Thyroid gland (tissue), 4 donors: ENCODE measurements around the gene ARHGAP28. TPM values are rescaled to one million over a fixed set of nuclear protein-coding genes. Genes with fewer than 3 reads are reported as not detected.
A peak's percentile ranks its signal among the peaks of the same experiment; 100 is the strongest.

Experiments
- DNase-seq, 2 donors: peaks; one replicate each; pipeline ENCODE4 v3.0.0-alpha.2; 2019
- H3K27ac ChIP-seq, 3 donors: fragments of 200-600 bp; sonication (generic); 1 replicate in 2 of 3; 2 replicates in 1 of 3; pipeline ENCODE4 v1.5.1; 2016 to 2019; ENCODE audit warnings: mild to moderate bottlenecking in 1 of 3, moderate library complexity in 1 of 3
- H3K27me3 ChIP-seq: fragments of 200-600 bp; sonication (generic); one replicate; pipeline ENCODE4 v1.5.1; 2019
- H3K36me3 ChIP-seq, 2 donors: fragments of 200-600 bp; sonication (generic); one replicate each; pipeline ENCODE4 v1.5.1; 2016 to 2019
- H3K4me1 ChIP-seq, 2 donors: fragments of 200-600 bp; sonication (generic); one replicate each; pipeline ENCODE4 v1.5.1; 2017 to 2019
- H3K4me3 ChIP-seq, 3 donors: fragments of 200-600 bp; sonication (generic); replicated peaks in 1 of 3; 1 replicate in 2 of 3; 2 replicates in 1 of 3; pipeline ENCODE4 v1.5.1; 2016; ENCODE audit warnings: mild to moderate bottlenecking in 1 of 3
- H3K9me3 ChIP-seq: fragments of 200-600 bp; sonication (generic); one replicate; pipeline ENCODE4 v1.5.1; 2017
- CTCF ChIP-seq, 6 experiments: fragments of 200-600 bp in 3 of 6; fragments of 450-650 bp in 3 of 6; sonication (generic) in 3 of 6; IDR thresholded peaks; one replicate each; pipeline ENCODE4 v1.5.1; 2016 to 2019; ENCODE audit warnings: antibody characterized with exemption in 6 of 6, mild to moderate bottlenecking in 2 of 6, inconsistent platforms in 1 of 6, moderate library complexity in 1 of 6
- POLR2A ChIP-seq, 2 donors: fragments of 450-650 bp; IDR thresholded peaks; one replicate each; pipeline ENCODE4 v1.6.1; 2017; ENCODE audit warnings: antibody characterized with exemption in 2 of 2, mild to moderate bottlenecking in 2 of 2, moderate library complexity in 1 of 2
- WGBS, 2 donors: methylation state at CpG; one replicate each; pipeline ENCODE4 v1.1.5; 2017; 5-methylcytosine and 5-hydroxymethylcytosine counted together
- intact Hi-C: fragments of 100-400 bp; cut with DNase I; formaldehyde crosslinking; loops from one replicate; pipeline ENCODE4 v1.15.1; 2023
- total RNA-seq, 4 donors: library from RNA; depleted of rRNA; stranded (reverse); fragments of >200 nt; gene quantifications; one replicate each; pipeline ENCODE4 v1.2.3, GENCODE V29; 2016

ARHGAP28 gene
- total RNA-seq, 4 donors from 2014 or later = 2.8 to 26.5 (median 9.1) TPM

- 89 to 98% methylated on average over 6 of the region's 6 CpGs for WGBS, 2 donors
- H3K36me3 ChIP-seq = no peaks in the 10 kb centered on the region
- H3K4me1 ChIP-seq = peaks cover 0 to 4% of the 10 kb centered on the region in 2 donors
- intact Hi-C loops = no loop called here
- no peak overlapping the region for H3K4me3 ChIP-seq
- TF ChIP-seq CTCF (IDR thresholded peaks at IDR 0.05) = no peak
- TF ChIP-seq POLR2A (IDR thresholded peaks at IDR 0.05) = no peak
- DNase-seq = no peak
- H3K9me3 ChIP-seq = no peaks in the 10 kb centered on the region
- no peaks in the 10 kb centered on the region for H3K27me3 ChIP-seq
- H3K27ac ChIP-seq = no peak overlapping the region
Observed at GRCh38 chr18:6873040-6873751, 143.7 kb downstream of the ARHGAP28 start.

GRCh38 chr18:6874315-6874714, 144.8 kb downstream of the ARHGAP28 start:
- no peak for DNase-seq
- intact Hi-C loops = no loop called here
- H3K27me3 ChIP-seq = no peaks in the 10 kb centered on the region
- no peaks in the 10 kb centered on the region for H3K36me3 ChIP-seq
- H3K27ac ChIP-seq = no peak overlapping the region
- TF ChIP-seq CTCF (IDR thresholded peaks at IDR 0.05) = peak in 2 of 6 experiments; percentile 28 to 33
- no peak for TF ChIP-seq POLR2A (IDR thresholded peaks at IDR 0.05)
- no peaks in the 10 kb centered on the region for H3K9me3 ChIP-seq
- H3K4me3 ChIP-seq = no peak overlapping the region
- 88 to 93% methylated on average over 1 of the region's 1 CpG for WGBS, 2 donors
- peaks cover 0 to 4% of the 10 kb centered on the region in 2 donors for H3K4me1 ChIP-seq

GRCh38 chr18:6875749-6876148, 146.2 kb downstream of the ARHGAP28 start:
- H3K4me1 ChIP-seq = peaks cover 0 to 4% of the 10 kb centered on the region in 2 donors
- H3K9me3 ChIP-seq = no peaks in the 10 kb centered on the region
- no peaks in the 10 kb centered on the region for H3K36me3 ChIP-seq
- TF ChIP-seq CTCF (IDR thresholded peaks at IDR 0.05) (no peak), POLR2A (IDR thresholded peaks at IDR 0.05) (no peak)
- intact Hi-C loops = no loop called here
- no peaks in the 10 kb centered on the region for H3K27me3 ChIP-seq
- H3K27ac ChIP-seq = no peak overlapping the region
- no peak overlapping the region for H3K4me3 ChIP-seq
- 93 to 96% methylated on average over 6 of the region's 6 CpGs for WGBS, 2 donors
- DNase-seq = no peak

- H3K9me3 ChIP-seq = no peaks in the 10 kb centered on the region
Observed at GRCh38 chr18:6876641-6877041, 147.1 kb downstream of the ARHGAP28 start.

More at GRCh38 chr18:6876641-6877041, 147.1 kb downstream of the ARHGAP28 start:
- Histone ChIP-seq H3K27ac (no peak overlapping the region), H3K4me3 (no peak overlapping the region), H3K27me3 (no peaks in the 10 kb centered on the region), H3K4me1 (peaks cover 0 to 4% of the 10 kb centered on the region in 2 donors), H3K36me3 (no peaks in the 10 kb centered on the region)
- WGBS, 2 donors = 38 to 43% methylated on average over 2 of the region's 2 CpGs
- no peak for DNase-seq
- intact Hi-C loops = no loop called here
- TF ChIP-seq POLR2A (IDR thresholded peaks at IDR 0.05) (no peak), CTCF (IDR thresholded peaks at IDR 0.05) (no peak)
